Glomerular endothelial cell (primary cell): Measurements from ENCODE around the gene NDST3. TPM values are rescaled to one million over a fixed set of nuclear protein-coding genes. Genes with fewer than 3 reads are reported as not detected.
"Not testable (repeated sequence)": the region's sequence is repeated elsewhere in the genome, so short reads cannot be mapped to it uniquely, and the experiment has no call there.

Source experiments
- DNase-seq: peaks from one replicate; pipeline ENCODE4 v3.0.0-alpha.2; 2011; ENCODE audit warnings: low read depth, low spot score; ENCODE audit errors: extremely low read depth
- total RNA-seq: library from RNA; depleted of rRNA; stranded (reverse); fragments of >200 nt; gene quantifications from 2 replicates; pipeline ENCODE4 v1.2.3, GENCODE V29; 2015

The NDST3 gene
- total RNA-seq, 1 donor from 2014 or later = not detected

DNA sequence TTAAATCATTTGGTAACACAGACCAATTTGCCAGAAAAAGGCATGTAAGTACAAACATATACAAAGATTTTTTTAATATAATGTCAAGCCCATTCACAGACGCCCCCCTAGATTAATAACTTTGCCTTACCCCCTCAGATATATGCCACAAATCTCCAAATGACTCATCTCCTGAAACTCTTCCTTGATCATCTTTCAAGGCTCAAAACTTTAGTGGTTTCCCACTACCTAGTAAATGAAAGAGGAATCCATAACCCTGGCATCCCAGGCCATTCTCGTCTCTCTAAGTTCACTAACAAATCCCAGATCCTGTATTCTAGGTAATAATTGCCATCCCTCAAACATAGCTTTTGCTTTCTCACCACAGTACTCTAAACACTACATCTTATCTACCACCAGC lies 256.7 kb downstream of the NDST3 start:
- DNase-seq = no peak

DNA sequence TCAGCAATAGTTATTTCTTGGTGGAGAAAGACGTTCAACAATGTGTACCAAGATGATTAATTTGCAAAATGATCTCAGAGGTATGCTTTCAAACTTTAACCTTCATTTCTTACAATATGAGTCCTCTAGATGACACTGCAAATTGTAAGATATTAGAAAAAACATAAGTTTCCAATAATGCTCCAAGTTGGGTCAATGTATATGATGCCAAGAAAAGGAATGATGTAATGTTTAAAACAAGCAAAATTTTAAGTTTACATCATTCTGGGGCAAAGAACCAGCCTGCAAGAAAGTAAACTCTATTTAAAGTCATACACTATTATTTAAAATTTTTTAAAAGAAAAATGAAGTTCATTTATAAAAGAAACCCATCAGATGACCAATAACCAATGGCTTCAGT lies 262.4 kb downstream of the NDST3 start:
- no peak for DNase-seq

DNA sequence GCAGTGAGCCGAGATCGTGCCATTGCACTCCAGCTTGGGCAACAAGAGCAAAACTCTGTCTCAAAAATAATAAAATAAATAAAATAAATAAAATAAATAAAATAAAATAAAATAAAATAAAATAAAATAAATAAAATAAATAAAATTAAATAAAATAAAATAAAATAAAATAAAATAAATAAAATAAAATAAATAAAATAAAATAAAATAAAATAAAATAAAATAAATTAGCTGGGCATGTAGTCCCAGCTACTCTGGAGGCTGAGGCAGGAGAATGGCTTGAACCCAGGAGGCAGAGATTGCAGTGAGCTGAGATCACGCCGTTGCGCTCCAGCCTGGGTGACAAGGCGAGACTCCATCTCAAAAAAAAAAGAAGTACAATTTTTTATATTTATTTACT lies 265.3 kb downstream of the NDST3 start:
- not testable (repeated sequence) for DNase-seq

DNA sequence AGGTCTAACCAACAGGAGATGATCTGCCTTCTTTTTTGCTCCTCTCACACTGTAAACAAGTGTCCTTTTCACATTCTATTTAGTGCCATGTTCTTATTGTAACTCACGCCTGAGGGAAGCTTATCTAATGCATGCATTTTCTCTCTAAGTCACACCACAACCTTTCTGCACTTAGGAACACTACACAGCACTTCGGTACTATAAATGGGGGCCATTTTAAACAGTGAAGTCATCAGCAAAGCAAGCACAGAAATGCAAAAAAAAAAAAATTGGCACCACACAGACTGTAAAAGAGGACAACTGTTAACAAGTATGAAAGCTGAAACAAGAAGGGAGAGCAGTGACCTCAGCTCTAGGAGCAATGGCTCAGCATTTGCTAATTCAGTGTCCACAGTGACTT lies 273.4 kb downstream of the NDST3 start:
- no peak for DNase-seq
